ENCODE data around the gene PPM1H. TPM values are rescaled to one million over a fixed set of nuclear protein-coding genes. Genes with fewer than 3 reads are reported as not detected.

The PPM1H gene, protein sequence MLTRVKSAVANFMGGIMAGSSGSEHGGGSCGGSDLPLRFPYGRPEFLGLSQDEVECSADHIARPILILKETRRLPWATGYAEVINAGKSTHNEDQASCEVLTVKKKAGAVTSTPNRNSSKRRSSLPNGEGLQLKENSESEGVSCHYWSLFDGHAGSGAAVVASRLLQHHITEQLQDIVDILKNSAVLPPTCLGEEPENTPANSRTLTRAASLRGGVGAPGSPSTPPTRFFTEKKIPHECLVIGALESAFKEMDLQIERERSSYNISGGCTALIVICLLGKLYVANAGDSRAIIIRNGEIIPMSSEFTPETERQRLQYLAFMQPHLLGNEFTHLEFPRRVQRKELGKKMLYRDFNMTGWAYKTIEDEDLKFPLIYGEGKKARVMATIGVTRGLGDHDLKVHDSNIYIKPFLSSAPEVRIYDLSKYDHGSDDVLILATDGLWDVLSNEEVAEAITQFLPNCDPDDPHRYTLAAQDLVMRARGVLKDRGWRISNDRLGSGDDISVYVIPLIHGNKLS
- total RNA-seq (2014; rRNA removed) (9.8 and 12.0 TPM in 2 replicates), Bru-seq, nascent RNA (percentile 90 among the genes with signal in this experiment), BruChase-seq, experiment 1, labeled RNA remaining after a 6-hour chase (percentile 73 among the genes with signal in this experiment), BruChase-seq, experiment 2, labeled RNA remaining after a 2-hour chase (percentile 78 among the genes with signal in this experiment)
- long read RNA-seq, full-length matches to known transcripts: 26 of 97 reads
- long read RNA-seq, partial matches to known transcripts: 17 of 97 reads
- long read RNA-seq, other reads (novel, unspliced or antisense): 54 of 97 reads

DNA sequence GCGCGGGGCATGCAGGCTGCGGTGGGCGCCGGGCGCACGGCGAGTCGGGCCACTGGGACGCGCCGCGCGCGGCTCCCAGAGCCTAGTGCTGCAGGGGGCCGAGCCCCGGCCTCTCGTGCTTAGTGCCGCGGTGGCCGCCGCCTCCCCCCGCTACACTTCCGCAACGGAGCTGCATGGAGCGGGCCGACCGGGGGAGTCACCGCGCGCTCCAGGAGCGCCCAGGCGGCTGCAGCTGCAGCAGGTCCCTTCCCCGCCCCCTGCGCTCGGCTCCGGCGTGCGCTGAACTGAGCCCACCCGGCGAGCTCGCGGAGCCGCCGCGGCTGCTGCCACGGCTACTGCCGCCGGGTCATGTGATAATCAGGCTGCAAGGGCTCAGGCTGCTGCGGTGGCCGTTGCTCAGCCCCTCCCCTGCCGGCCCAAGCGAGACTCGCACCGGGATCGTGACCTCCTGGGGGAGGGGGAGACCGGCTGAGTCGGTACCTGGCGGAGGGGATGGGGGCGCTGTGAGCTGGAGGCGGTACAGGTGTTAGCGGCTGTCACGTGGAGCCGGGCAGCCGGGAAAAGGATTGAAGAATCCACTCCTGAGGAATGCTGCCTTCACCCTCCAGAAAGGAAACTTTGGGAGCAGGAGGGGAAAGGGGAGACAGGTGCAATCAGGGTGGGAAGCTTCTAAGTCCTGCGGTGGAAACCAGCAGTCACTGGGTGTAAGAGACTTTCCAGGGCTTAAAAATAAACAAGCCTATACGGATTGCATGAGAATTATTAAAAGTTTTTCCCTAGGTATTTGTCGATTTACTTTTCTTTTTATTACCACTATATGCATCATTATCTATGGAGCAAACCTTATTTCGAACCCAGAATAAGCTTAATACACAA, at the start of gene PPM1H:
Gene PPM1H (minus strand): TSS at position 352 of the 876 bp plus-strand sequence. CDS start 414 bp downstream, outside the sequence.
- peak; percentile 89 for DNase-seq
- Histone ChIP-seq H3K79me2 (ENCODE audit: low read length) (peaks cover 43% of the 10 kb centered on the region), H3F3A (ENCODE audit: low read length, unreplicated experiment) (no peaks in the 10 kb centered on the region), H3K4me1 (ENCODE audit: insufficient read depth, low read length) (peaks cover 23% of the 10 kb centered on the region), H2AFZ (ENCODE audit: low read length) (peak within 1 kb of the TSS; percentile 87), H4K20me1 (ENCODE audit: low read length) (no peaks in the 10 kb centered on the region), H3K27ac (ENCODE audit: low read length) (peak within 1 kb of the TSS; percentile 10), H3K36me3 (ENCODE audit: low read depth, low read length) (no peaks in the 10 kb centered on the region), H3K9ac (ENCODE audit: low read length) (peak within 1 kb of the TSS; percentile 62), H3K27me3 (ENCODE audit: low read length) (no peaks in the 10 kb centered on the region), H3K9me2 (replicated peaks; ENCODE audit: low read length) (no peaks in the 10 kb centered on the region), H3K4me2 (ENCODE audit: low read length) (peak within 1 kb of the TSS; percentile 90), H3K9me3 (ENCODE audit: low read length) (no peaks in the 10 kb centered on the region), H3K4me3 (ENCODE audit: low read length) (peak within 1 kb of the TSS; percentile 82)
- POLR2A ChIA-PET (ENCODE audit: unreplicated experiment): interaction anchor here (0.6 kb wide), 2 partner anchors 10 to 135 kb away, joined by 3 read pairs; no protein-coding TSS in a partner anchor
- TF ChIP-seq, protein P1, sequence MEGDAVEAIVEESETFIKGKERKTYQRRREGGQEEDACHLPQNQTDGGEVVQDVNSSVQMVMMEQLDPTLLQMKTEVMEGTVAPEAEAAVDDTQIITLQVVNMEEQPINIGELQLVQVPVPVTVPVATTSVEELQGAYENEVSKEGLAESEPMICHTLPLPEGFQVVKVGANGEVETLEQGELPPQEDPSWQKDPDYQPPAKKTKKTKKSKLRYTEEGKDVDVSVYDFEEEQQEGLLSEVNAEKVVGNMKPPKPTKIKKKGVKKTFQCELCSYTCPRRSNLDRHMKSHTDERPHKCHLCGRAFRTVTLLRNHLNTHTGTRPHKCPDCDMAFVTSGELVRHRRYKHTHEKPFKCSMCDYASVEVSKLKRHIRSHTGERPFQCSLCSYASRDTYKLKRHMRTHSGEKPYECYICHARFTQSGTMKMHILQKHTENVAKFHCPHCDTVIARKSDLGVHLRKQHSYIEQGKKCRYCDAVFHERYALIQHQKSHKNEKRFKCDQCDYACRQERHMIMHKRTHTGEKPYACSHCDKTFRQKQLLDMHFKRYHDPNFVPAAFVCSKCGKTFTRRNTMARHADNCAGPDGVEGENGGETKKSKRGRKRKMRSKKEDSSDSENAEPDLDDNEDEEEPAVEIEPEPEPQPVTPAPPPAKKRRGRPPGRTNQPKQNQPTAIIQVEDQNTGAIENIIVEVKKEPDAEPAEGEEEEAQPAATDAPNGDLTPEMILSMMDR (conservative IDR thresholded peaks at IDR 0.05; ENCODE audit: low read depth, low read length): peak; percentile 75
- TF ChIP-seq EZH2phosphoT487 (IDR thresholded peaks at IDR 0.05; ENCODE audit: borderline replicate concordance, low read length): no peak
- CTCF ChIA-PET: interaction anchor here (0.6 to 3.8 kb wide), 5 partner anchors 13 to 135 kb away, joined by 3 to 19 read pairs (median 4); no protein-coding TSS in a partner anchor
- no TSS peak for BruUV-seq (replicated peaks)
- ATAC-seq: peak; percentile 80
- intact Hi-C loops (cut with micrococcal nuclease): loop anchor here (1.0 to 10.0 kb wide), 6 partner anchors 31 to 500 kb away; no protein-coding TSS in a partner anchor

DNA sequence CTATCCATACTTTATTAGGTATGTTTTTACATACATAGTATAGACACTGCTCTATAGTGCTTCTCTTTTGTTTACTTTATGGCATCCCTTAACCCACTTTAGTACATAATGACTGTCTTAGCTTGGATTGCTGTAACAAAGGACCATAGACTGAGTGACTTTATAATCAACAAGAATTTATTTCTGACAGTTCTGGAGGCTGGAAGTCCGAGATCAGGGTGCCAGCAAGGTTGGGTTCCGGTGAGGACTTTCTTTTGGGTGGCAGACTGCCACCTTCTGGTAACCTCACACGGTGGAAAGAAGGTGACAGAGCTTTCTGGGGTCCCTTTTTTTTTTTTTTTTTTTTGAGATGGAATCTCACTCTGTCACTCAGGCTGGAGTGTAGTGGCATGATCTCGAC, 48.6 kb upstream of the PPM1H start:
- Histone ChIP-seq H3K9me2 (replicated peaks; ENCODE audit: low read length) (no peaks in the 10 kb centered on the region), H3K9me3 (ENCODE audit: low read length) (no peaks in the 10 kb centered on the region), H3K79me2 (ENCODE audit: low read length) (no peaks in the 10 kb centered on the region), H3K4me2 (ENCODE audit: low read length) (no peak overlapping the region), H2AFZ (ENCODE audit: low read length) (no peak overlapping the region), H4K20me1 (ENCODE audit: low read length) (no peaks in the 10 kb centered on the region), H3F3A (ENCODE audit: low read length, unreplicated experiment) (no peaks in the 10 kb centered on the region), H3K4me1 (ENCODE audit: insufficient read depth, low read length) (peaks cover 24% of the 10 kb centered on the region), H3K36me3 (ENCODE audit: low read depth, low read length) (no peaks in the 10 kb centered on the region), H3K9ac (ENCODE audit: low read length) (no peak overlapping the region), H3K27ac (ENCODE audit: low read length) (no peak overlapping the region), H3K4me3 (ENCODE audit: low read length) (no peak overlapping the region), H3K27me3 (ENCODE audit: low read length) (no peaks in the 10 kb centered on the region)
- TF ChIP-seq EZH2 (IDR thresholded peaks at IDR 0.05; ENCODE audit: low read length, unreplicated experiment): no peak
- TF ChIP-seq EZH2phosphoT487 (IDR thresholded peaks at IDR 0.05; ENCODE audit: borderline replicate concordance, low read length): no peak
- TF ChIP-seq, protein P1 (conservative IDR thresholded peaks at IDR 0.05; ENCODE audit: low read depth, low read length): peak; percentile 56
- ATAC-seq (no peak; the same call in 1 of the 2 replicates), DNase-seq (peak; percentile 39)
- POLR2A ChIA-PET (ENCODE audit: unreplicated experiment): no interaction called here
- CTCF ChIA-PET: no interaction called here
- intact Hi-C loops (cut with micrococcal nuclease): no loop called here
- BruUV-seq (replicated peaks): no TSS peak
